WERI-Rb-1 (cell line): ENCODE measurements around the gene MAN1C1.

Source experiments
- DNase-seq: peaks from one replicate; pipeline ENCODE4 v3.0.0-alpha.2; 2020
- H3K27ac ChIP-seq: fragments of 250-450 bp; sonication (Bioruptor Pico); 2 replicates; pipeline ENCODE4 v1.5.1; 2020; ENCODE audit warnings: mild to moderate bottlenecking, moderate library complexity
- H3K27me3 ChIP-seq: fragments of 250-450 bp; sonication (Bioruptor Pico); 2 replicates; pipeline ENCODE4 v1.5.1; 2021; ENCODE audit warnings: mild to moderate bottlenecking, low read depth, moderate library complexity; ENCODE audit not compliant: insufficient read depth, severe bottlenecking
- H3K36me3 ChIP-seq: fragments of 250-450 bp; sonication (Bioruptor Pico); 2 replicates; pipeline ENCODE4 v1.5.1; 2020; ENCODE audit warnings: mild to moderate bottlenecking, moderate library complexity
- H3K4me3 ChIP-seq: 2 replicates; pipeline ENCODE4 v1.5.1; 2011; ENCODE audit warnings: low read depth, mild to moderate bottlenecking, control low read depth, low read length
- H3K9me3 ChIP-seq: fragments of 250-450 bp; sonication (Bioruptor Pico); 2 replicates; pipeline ENCODE4 v1.5.1; 2021; ENCODE audit warnings: mild to moderate bottlenecking, moderate library complexity; ENCODE audit not compliant: severe bottlenecking
- CTCF ChIP-seq: IDR thresholded peaks from 2 replicates; pipeline ENCODE4 v1.5.1; 2011; ENCODE audit warnings: low read depth, mild to moderate bottlenecking, control low read depth, inconsistent platforms, low read length

MAN1C1 gene

GRCh38 chr1:25712299-25712970 lies 95.8 kb downstream of the MAN1C1 start:
- DNase-seq: no peak
- no peak for TF ChIP-seq CTCF
- H3K36me3 ChIP-seq: no peaks in the 10 kb centered on the region

GRCh38 chr1:25713961-25714360 lies 97.4 kb downstream of the MAN1C1 start:
- H3K36me3 ChIP-seq: no peaks in the 10 kb centered on the region
- no peak for DNase-seq
- no peaks in the 10 kb centered on the region for H3K9me3 ChIP-seq
- H3K27me3 ChIP-seq: no peaks in the 10 kb centered on the region
- H3K4me3 ChIP-seq: no peak overlapping the region
- TF ChIP-seq CTCF: no peak
- H3K27ac ChIP-seq: no peak overlapping the region

More at GRCh38 chr1:25712299-25712970, 95.8 kb downstream of the MAN1C1 start:
- Histone ChIP-seq H3K9me3 (no peaks in the 10 kb centered on the region), H3K4me3 (no peak overlapping the region), H3K27ac (no peak overlapping the region), H3K27me3 (no peaks in the 10 kb centered on the region)

GRCh38 chr1:25714372-25714931 lies 97.9 kb downstream of the MAN1C1 start:
- H3K27me3 ChIP-seq: no peaks in the 10 kb centered on the region
- TF ChIP-seq CTCF: no peak
- no peak for DNase-seq

GRCh38 chr1:25715888-25716287 lies 99.3 kb downstream of the MAN1C1 start:
- Histone ChIP-seq H3K9me3 (no peaks in the 10 kb centered on the region), H3K4me3 (no peak overlapping the region), H3K27me3 (no peaks in the 10 kb centered on the region), H3K27ac (no peak overlapping the region), H3K36me3 (no peaks in the 10 kb centered on the region)
- no peak for TF ChIP-seq CTCF
- DNase-seq: no peak

More at GRCh38 chr1:25714372-25714931, 97.9 kb downstream of the MAN1C1 start:
- H3K27ac ChIP-seq: no peak overlapping the region
- no peaks in the 10 kb centered on the region for H3K9me3 ChIP-seq
- no peak overlapping the region for H3K4me3 ChIP-seq
- H3K36me3 ChIP-seq: no peaks in the 10 kb centered on the region

- Histone ChIP-seq H3K27me3 (no peaks in the 10 kb centered on the region), H3K9me3 (no peaks in the 10 kb centered on the region), H3K4me3 (no peak overlapping the region), H3K27ac (no peak overlapping the region), H3K36me3 (no peaks in the 10 kb centered on the region)
- TF ChIP-seq CTCF: no peak
- no peak for DNase-seq
Measured at GRCh38 chr1:25716320-25716719, 99.7 kb downstream of the MAN1C1 start.
